ENCODE data around the gene GTF2I. TPM values are rescaled to one million over a fixed set of nuclear protein-coding genes. Genes with fewer than 3 reads are reported as not detected.
"Not testable (repeated sequence)": the region's sequence is repeated elsewhere in the genome, so short reads cannot be mapped to it uniquely, and the experiment has no call there.

GTF2I gene
- polyA plus RNA-seq, 1 donor = 166 TPM

DNA sequence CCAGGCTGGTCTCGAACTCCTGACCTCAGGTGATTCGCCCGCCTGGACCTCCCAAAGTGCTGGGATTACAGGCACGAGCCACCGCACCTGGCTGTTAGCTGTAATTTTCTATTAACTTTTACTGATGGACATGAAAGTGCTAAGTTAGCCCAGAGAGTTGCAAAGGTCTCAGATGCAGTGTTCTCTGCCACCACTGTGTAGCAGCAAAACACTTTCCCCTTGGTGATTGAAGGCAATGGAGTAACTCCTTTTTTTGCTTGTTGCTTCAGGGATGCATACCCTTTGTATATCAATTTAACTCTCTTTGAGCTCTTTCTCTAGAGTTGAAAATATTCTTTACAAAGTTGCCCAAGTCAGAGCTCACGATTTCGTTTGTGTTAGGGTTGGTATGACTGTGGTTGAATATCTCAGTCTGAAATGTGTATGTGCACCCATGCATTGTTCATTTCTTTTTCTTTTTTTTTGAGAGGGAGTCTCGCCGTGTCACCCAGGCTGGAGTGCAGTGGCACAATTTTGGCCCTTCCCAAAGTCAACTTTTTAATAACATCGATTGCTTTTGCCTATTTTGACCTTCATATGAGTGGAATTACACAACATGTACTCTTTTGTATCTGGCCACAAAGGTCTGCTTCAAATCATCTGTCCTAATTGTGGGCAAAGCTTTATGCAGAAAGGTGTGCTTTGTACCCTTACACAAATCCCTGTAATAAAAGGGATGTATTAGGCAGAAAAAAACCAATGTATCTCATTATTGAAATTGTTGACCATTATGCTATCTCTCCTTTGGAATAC is 52.6 kb downstream of the GTF2I start:
- DNase-seq (ENCODE audit: low read depth) = no peak

GRCh38 chr7:74713567-74713966 is 56.0 kb downstream of the GTF2I start:
- DNase-seq (ENCODE audit: low read depth) = no peak

- DNase-seq (ENCODE audit: low read depth) = no peak
Observed at GRCh38 chr7:74717889-74718288, 60.4 kb downstream of the GTF2I start.

DNA sequence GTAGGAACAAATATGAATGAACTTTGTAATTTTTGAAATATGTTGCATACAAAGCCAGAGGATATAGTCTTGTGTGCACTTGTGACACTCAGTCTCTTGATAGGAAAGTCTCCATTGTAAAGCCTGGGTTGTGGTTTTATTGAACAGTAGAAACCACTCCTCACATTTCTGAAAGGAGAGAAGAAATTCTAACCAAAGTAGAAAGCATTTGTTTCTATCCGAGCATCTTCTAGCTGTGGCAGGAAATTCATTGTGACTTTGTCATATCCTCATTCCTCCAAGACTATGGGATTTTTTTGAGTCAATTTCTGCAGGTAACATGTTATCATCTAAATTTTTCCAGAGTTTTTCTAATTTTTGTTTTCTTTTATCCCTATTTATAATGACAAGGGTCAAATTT is 60.8 kb downstream of the GTF2I start:
- DNase-seq (ENCODE audit: low read depth) = no peak

DNA sequence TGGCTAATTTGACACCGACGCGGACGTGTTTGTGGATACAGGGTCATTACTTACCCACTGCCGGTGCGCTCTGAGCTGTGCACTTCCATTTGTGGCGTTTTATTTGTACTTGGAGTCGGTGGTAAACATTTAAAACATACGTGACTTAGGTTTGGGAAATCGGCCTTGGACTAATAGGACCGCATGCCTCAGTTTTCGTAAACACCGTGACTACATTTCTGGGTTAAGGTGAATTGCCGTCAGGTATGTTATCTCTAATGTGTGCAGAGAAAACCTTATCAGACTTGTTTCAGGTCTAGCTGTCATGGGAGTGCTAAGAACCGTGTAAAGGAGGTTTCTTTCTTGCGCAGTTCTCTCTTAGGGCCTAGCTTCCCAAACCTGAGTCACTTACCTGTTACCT is 64.6 kb downstream of the GTF2I start:
- no peak for DNase-seq (ENCODE audit: low read depth)

GRCh38 chr7:74725840-74726239 is 68.3 kb downstream of the GTF2I start:
- no peak for DNase-seq (ENCODE audit: low read depth)

DNA sequence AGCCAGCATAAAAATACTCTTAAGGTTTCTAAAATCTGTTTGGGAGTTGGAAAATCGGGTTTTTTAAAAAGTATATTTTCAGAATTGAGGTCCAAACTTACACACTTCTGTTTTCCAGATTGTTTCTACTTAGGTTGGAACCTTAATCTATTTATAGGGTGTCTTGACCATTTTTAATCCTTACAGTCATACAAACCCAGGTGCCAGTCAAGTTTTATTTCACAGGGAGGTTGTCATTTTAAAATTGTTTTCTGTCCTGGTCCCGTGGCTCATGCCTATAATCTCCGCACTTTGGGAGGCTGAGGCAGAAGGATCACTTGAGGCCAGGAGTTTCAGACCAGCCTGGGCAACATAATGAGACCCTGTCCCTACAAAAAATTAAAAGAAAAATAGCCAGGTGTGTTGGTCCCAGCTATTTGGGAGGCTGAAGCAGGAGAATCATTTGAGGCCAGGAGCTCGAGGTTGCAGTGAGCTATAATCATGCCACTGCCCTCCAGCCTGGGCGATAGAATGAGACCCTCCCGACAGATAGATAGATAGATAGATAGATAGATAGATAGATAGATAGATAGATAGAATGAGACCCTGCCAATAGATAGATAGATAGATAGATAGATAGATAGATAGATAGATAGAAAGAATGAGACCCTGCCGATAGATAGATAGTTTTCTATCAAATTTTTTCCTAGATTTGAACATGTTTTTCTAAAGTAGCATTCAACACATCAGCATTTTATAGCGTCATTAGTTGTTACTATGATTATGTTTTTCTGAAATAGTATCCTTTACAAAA is 69.0 kb downstream of the GTF2I start:
- no peak for DNase-seq (ENCODE audit: low read depth)

GRCh38 chr7:74728686-74729085 is 71.2 kb downstream of the GTF2I start:
- not testable (repeated sequence) for DNase-seq (ENCODE audit: low read depth)

DNA sequence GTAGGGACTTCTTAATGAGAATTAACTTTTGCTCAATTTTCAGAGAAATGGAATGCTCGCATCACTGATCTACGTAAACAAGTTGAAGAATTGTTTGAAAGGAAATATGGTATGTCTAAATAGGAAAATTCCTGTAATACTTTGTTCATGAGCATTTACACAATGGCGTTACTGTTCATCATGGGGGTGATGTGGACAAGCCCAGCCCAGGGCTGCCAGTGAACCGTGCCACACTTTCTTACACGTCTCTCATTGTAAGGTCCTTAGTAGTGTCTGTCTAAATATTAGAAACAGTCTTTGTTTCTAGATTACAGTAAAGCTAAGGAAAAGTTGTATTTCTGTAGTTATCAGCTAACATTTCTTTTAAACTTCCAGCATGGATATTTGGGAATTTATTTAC is 72.7 kb downstream of the GTF2I start:
- DNase-seq (ENCODE audit: low read depth) = not testable (repeated sequence)

DNA sequence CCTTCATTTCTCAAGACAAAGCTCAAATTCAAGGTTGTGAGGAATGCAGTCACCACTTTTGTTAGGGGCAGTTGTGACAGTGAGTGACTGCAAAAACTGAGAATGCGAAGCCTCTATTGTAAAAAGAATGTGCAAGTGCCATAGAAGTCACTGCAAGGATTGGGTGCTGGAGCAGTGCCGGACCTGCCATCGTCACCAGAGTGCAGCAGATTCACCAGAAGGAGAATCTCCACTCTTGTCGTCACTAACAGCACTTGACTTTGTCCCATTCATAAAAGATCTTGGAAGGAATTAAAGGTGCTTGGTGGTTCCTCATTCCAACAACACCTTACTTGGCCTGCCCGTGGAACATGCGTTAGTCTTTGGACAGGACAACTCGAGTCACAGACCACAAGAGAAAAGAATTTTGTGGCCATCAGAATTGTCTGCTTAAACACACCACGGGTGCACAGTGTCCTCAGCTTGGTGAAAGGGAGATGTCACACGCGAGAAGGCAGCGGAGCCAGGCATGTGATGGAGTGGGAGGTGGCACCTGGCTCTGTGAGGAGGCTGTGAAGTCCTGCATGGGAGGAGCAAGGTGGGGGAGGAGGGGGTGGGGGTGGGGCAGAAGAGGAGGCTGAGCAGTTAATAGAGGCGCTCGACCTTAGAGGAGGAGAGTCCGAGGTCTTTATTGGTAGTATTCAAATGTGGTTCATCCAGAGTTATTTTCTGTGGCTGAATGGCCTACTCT is 82.6 kb downstream of the GTF2I start:
- DNase-seq (ENCODE audit: low read depth) = not testable (repeated sequence)

DNA sequence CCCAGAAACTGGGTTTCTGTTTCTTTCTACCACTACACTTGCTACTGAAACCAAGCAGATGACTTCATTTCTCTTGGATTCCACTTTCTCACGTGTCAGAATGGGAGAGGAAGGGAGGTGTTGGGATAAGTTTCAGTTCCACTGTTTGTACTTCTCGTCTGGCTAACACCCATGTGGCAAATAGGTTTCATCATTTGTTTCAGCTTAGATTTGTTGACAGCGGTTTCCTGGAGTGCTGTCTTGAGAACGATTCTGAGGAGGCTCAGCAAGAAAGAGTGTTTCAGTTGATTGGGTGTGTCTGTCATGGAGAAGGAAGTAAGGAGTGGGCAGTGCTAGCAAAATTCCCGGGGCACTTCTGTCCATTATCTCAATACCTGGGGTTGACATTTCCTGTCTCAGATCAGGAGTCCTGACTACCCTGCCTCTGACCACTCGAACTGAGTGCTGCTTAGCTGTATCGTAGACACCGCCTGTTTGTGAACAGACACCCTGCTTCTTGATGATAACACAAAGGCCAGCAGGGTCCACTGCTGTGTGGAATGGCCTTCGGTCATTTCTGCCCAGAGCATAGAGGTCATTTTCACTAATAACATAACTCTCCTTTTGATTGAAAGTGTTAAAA is 86.5 kb downstream of the GTF2I start:
- not testable (repeated sequence) for DNase-seq (ENCODE audit: low read depth)

- DNase-seq (ENCODE audit: low read depth) = not testable (repeated sequence)
Observed at GRCh38 chr7:74753921-74754482, 96.5 kb downstream of the GTF2I start.

- not testable (repeated sequence) for DNase-seq (ENCODE audit: low read depth)
Observed at GRCh38 chr7:74756673-74757072, 99.2 kb downstream of the GTF2I start.

- not testable (repeated sequence) for DNase-seq (ENCODE audit: low read depth)
Observed at GRCh38 chr7:74758268-74758667, 100.8 kb downstream of the GTF2I start.

GRCh38 chr7:74758982-74759381 is 101.5 kb downstream of the GTF2I start:
- not testable (repeated sequence) for DNase-seq (ENCODE audit: low read depth)

- DNase-seq (ENCODE audit: low read depth) = not testable (repeated sequence)
Observed at GRCh38 chr7:74765205-74765918, 107.8 kb downstream of the GTF2I start.

- DNase-seq (ENCODE audit: low read depth) = not testable (repeated sequence)
Observed at GRCh38 chr7:74766509-74766908, 109.0 kb downstream of the GTF2I start.

DNA sequence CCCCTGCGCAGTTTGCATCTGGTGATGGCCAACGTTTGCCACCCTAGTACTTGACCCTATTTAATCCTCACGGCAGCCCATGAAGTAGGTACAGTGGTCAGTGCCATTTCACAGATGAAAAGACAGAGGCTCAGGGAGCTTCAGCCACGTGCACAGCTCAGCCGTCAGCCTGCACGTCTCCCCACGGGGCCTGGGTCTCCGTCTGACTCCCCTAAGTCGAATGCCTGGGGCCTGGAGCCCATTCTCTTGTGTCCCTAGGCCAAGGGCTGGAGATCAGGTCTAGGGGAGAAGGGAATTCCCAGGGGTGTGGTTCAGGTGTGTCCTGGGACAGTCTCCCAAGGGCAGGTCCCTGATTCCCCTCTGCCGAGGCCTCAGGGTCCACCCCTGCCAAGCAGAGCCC is 109.5 kb downstream of the GTF2I start:
- not testable (repeated sequence) for DNase-seq (ENCODE audit: low read depth)

- not testable (repeated sequence) for DNase-seq (ENCODE audit: low read depth)
Observed at GRCh38 chr7:74770062-74770461, 112.5 kb downstream of the GTF2I start.

DNA sequence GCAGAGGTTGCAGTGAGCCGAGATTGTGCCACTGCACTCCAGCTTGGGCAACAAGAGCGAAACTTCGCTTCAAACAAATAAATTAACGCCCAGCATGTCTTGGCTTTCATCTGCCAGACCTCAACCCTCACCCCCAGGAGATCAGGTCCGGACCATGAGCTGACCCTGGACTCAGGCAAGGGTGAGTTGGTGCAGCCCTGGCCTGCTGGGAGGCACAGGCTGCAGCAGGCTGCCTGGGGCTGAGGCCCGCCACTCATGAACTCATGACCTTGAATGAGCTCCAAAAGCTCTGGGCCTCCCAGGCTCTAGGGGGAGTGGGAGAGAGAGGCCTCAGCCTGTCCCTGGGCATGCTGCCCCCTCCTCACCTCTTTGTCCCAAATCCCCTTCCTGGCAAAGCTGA is 114.6 kb downstream of the GTF2I start:
- not testable (repeated sequence) for DNase-seq (ENCODE audit: low read depth)

Measured in forelimb muscle (tissue), 1 donor.